MM.1S (cell line): ENCODE data around the gene CPNE1.

Experiments
- CTCF ChIP-seq: fragments of 300-600 bp; sonication (generic); IDR thresholded peaks from 2 replicates; pipeline ENCODE4 v1.5.1; 2016; ENCODE audit warnings: antibody characterized with exemption, low read length, mixed read lengths
- EZH2 ChIP-seq: fragments of 300-600 bp; sonication (generic); optimal IDR thresholded peaks from 2 replicates; pipeline ENCODE3; 2017; ENCODE audit warnings: low read depth, mild to moderate bottlenecking, antibody characterized with exemption, low read length, mixed read lengths
- EZH2phosphoT487 ChIP-seq: fragments of 300-600 bp; sonication (generic); IDR thresholded peaks from 2 replicates; pipeline ENCODE4 v1.6.1; 2018; ENCODE audit warnings: antibody characterized with exemption, low read length

GRCh38 chr20:35602851-35603495 lies 61.7 kb downstream of the CPNE1 start:
- TF ChIP-seq CTCF (no peak), EZH2 (no peak), EZH2phosphoT487 (no peak)
